Fibroblast of lung (primary cell): ENCODE measurements around the gene TMEM154. TPM values are rescaled to one million over a fixed set of nuclear protein-coding genes. Genes with fewer than 3 reads are reported as not detected.

Source experiments
- DNase-seq, 2 donors: peaks; one replicate each; pipeline versions ENCODE4 v3.0.0 to v3.0.0-alpha.2; 2010; ENCODE audit warnings: low read depth in 2 of 2
- H2AFZ ChIP-seq: 2 replicates; pipeline ENCODE4 v1.5.1; 2012; ENCODE audit warnings: low read length, control low read depth, inconsistent platforms
- H3K27ac ChIP-seq: 2 replicates; pipeline ENCODE4 v1.5.1; 2011; ENCODE audit warnings: low read length, control low read depth; ENCODE audit not compliant: insufficient read depth
- H3K27me3 ChIP-seq: 2 replicates; pipeline ENCODE4 v1.5.1; 2011; ENCODE audit warnings: mild to moderate bottlenecking, low read length; ENCODE audit not compliant: control insufficient read depth, insufficient read depth
- H3K36me3 ChIP-seq: 2 replicates; pipeline ENCODE4 v1.5.1; 2011; ENCODE audit warnings: low read length; ENCODE audit not compliant: control insufficient read depth, insufficient read depth
- H3K4me1 ChIP-seq: 2 replicates; pipeline ENCODE4 v1.5.1; 2011; ENCODE audit warnings: low read length; ENCODE audit not compliant: control insufficient read depth, insufficient read depth; ENCODE audit errors: extremely low read depth
- H3K4me2 ChIP-seq: 2 replicates; pipeline ENCODE4 v1.5.1; 2011; ENCODE audit warnings: low read length, control low read depth; ENCODE audit not compliant: insufficient read depth; ENCODE audit errors: extremely low read depth
- H3K4me3 ChIP-seq, 4 experiments: fragments of 200-600 bp in 1 of 4; sonication (generic) in 1 of 4; replicated peaks in 1 of 4; 2 replicates each; pipeline ENCODE4 v1.5.1; 2011 to 2016; ENCODE audit warnings: low read length in 4 of 4, low read depth in 3 of 4, mild to moderate bottlenecking in 3 of 4, control low read depth in 2 of 4, inconsistent platforms in 1 of 4, mixed read lengths in 1 of 4; ENCODE audit not compliant: insufficient read depth in 1 of 4; ENCODE audit errors: control extremely low read depth in 1 of 4
- H3K79me2 ChIP-seq: 2 replicates; pipeline ENCODE4 v1.5.1; 2012; ENCODE audit warnings: mild to moderate bottlenecking, low read length, inconsistent platforms; ENCODE audit not compliant: control insufficient read depth, insufficient read depth
- H3K9ac ChIP-seq: 2 replicates; pipeline ENCODE4 v1.5.1; 2011; ENCODE audit warnings: mild to moderate bottlenecking, low read length, control low read depth; ENCODE audit not compliant: insufficient read depth
- H3K9me3 ChIP-seq: 2 replicates; pipeline ENCODE4 v1.5.1; 2012; ENCODE audit warnings: low read depth, low read length; ENCODE audit not compliant: control insufficient read depth, insufficient read depth
- H4K20me1 ChIP-seq: 2 replicates; pipeline ENCODE4 v1.5.1; 2011; ENCODE audit warnings: low read length; ENCODE audit not compliant: control insufficient read depth, insufficient read depth; ENCODE audit errors: extremely low read depth
- EZH2 ChIP-seq: IDR thresholded peaks from 2 replicates; pipeline ENCODE4 v1.5.1; 2012; ENCODE audit warnings: low read length, control low read depth, mild to moderate bottlenecking; ENCODE audit errors: missing control alignments
- polyA plus RNA-seq, 2 donors: library from polyadenylated mRNA; depleted of rRNA in 1 of 2; stranded (reverse) in 1 of 2; unstranded in 1 of 2; fragments of >200 nt; gene quantifications; 2 replicates each; pipeline ENCODE4 v1.2.1, GENCODE V29; 2011 to 2012; ENCODE audit warnings: missing spikeins in 1 of 2
- total RNA-seq: library from RNA; depleted of rRNA; stranded (reverse); fragments of >200 nt; gene quantifications from 2 replicates; pipeline ENCODE4 v1.2.1, GENCODE V29; 2014
- TF ChIP-seq, protein P1 (sequence below), 2 donors: IDR thresholded peaks in 1 of 2; conservative IDR thresholded peaks in 1 of 2; 1 replicate in 1 of 2; 2 replicates in 1 of 2; pipeline ENCODE4 v1.5.1; 2011 to 2012; ENCODE audit warnings: low read length in 2 of 2, control low read depth in 1 of 2, inconsistent platforms in 1 of 2, low read depth in 1 of 2, mild to moderate bottlenecking in 1 of 2

The TMEM154 gene
- total and polyA plus RNA-seq, 2 donors (not counting 1 experiment from before 2014, with no cell fraction given): 0.50 to 3.7 TPM

DNA sequence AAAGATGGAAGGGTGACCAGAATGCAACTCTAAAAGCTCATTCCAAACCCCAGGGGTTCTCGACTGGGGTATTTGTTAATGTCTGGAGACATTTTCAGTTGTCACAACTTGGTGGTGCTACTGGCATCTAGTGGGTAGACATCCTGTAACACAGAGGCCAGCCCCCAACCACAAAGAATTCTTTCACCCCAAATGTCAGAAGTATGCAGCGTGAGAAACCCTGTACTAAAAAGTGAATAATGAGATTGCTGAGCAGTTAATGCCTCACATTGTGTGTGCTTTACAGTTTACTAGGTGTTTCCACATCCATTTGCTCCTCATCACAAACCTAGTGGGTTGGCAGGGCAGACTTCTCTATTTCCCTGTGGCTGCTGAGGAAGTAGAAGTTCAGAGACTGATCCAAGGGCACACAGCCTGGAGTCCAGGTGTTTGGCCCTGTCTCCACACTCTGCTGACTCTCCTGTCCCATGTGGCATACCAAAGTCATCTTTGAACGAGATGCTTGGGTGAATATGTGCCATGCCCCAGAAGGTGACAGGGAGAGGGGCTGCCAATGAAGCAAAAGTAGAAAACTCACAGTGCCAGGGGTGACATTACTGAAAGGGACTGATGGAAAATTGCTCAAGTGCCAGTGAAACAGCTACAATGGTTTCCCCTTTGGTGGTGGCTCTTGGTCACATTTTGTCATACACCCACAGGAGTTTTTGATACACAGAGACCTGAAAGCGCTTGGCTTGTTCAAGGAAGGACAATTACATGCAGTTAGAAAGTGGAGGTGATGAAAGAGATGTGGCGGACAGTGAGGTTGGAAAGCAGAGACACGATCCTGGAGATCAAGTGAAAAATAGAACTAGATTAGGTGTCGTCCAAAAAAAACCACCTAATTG, 10.1 kb upstream of the TMEM154 start:
- no peak overlapping the region for H3K27ac ChIP-seq
- no peaks in the 10 kb centered on the region for H3K36me3 ChIP-seq
- H4K20me1 ChIP-seq: no peaks in the 10 kb centered on the region
- no peak overlapping the region for H3K4me3 ChIP-seq
- TF ChIP-seq EZH2: no peak
- TF ChIP-seq, protein P1, sequence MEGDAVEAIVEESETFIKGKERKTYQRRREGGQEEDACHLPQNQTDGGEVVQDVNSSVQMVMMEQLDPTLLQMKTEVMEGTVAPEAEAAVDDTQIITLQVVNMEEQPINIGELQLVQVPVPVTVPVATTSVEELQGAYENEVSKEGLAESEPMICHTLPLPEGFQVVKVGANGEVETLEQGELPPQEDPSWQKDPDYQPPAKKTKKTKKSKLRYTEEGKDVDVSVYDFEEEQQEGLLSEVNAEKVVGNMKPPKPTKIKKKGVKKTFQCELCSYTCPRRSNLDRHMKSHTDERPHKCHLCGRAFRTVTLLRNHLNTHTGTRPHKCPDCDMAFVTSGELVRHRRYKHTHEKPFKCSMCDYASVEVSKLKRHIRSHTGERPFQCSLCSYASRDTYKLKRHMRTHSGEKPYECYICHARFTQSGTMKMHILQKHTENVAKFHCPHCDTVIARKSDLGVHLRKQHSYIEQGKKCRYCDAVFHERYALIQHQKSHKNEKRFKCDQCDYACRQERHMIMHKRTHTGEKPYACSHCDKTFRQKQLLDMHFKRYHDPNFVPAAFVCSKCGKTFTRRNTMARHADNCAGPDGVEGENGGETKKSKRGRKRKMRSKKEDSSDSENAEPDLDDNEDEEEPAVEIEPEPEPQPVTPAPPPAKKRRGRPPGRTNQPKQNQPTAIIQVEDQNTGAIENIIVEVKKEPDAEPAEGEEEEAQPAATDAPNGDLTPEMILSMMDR (conservative IDR thresholded peaks at IDR 0.05 in 1 of 2, IDR thresholded peaks at IDR 0.05 in 1 of 2; ENCODE audit: low read depth in 1 of 2, low read length in 2 of 2): no peak
- peaks cover 7% of the 10 kb centered on the region for H3K27me3 ChIP-seq
- no peak overlapping the region for H2AFZ ChIP-seq
- peak in 1 of 2 donors; percentile 27 for DNase-seq
- no peaks in the 10 kb centered on the region for H3K9me3 ChIP-seq
- H3K4me1 ChIP-seq: no peaks in the 10 kb centered on the region
- H3K9ac ChIP-seq: no peak overlapping the region
- H3K79me2 ChIP-seq: no peaks in the 10 kb centered on the region
- no peak overlapping the region for H3K4me2 ChIP-seq

DNA sequence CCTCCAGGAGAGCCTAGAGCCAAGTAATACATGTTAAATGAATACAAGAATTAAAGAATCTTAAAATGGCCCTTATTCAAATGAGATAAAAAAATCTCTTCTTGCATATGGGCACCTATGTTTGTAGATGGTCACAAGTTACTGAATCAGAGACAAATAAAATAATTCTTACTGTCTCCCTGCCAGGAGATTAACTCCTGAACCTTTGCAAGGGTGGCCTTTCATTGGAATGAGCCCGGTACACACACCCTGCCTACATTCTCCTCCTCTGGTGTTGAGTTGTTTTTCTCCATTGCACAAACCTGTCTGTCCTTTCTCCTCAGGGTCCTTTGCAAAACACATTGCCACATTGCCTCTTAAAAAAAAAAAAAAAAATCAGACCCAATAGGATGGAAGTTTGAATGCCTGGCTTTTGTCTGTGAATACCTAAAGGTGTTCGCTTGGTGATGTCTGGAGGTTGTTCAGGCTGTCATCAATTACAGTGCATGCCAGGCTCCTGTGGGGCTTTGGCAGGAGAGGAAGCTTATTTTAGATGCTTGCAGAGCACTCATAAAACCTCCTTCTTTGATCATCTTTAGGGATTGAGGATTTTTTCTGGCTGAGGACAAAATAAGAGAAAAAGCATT, 8.3 kb upstream of the TMEM154 start:
- H3K4me1 ChIP-seq: no peaks in the 10 kb centered on the region
- H3K4me3 ChIP-seq: no peak overlapping the region
- no peaks in the 10 kb centered on the region for H3K36me3 ChIP-seq
- no peaks in the 10 kb centered on the region for H4K20me1 ChIP-seq
- H3K27me3 ChIP-seq: peaks cover 7% of the 10 kb centered on the region
- H3K27ac ChIP-seq: no peak overlapping the region
- no peaks in the 10 kb centered on the region for H3K9me3 ChIP-seq
- no peak for DNase-seq
- H3K9ac ChIP-seq: no peak overlapping the region
- TF ChIP-seq, protein P1 (conservative IDR thresholded peaks at IDR 0.05 in 1 of 2, IDR thresholded peaks at IDR 0.05 in 1 of 2; ENCODE audit: low read depth in 1 of 2, low read length in 2 of 2): no peak
- TF ChIP-seq EZH2: no peak
- no peak overlapping the region for H2AFZ ChIP-seq
- H3K79me2 ChIP-seq: no peaks in the 10 kb centered on the region
- no peak overlapping the region for H3K4me2 ChIP-seq

DNA sequence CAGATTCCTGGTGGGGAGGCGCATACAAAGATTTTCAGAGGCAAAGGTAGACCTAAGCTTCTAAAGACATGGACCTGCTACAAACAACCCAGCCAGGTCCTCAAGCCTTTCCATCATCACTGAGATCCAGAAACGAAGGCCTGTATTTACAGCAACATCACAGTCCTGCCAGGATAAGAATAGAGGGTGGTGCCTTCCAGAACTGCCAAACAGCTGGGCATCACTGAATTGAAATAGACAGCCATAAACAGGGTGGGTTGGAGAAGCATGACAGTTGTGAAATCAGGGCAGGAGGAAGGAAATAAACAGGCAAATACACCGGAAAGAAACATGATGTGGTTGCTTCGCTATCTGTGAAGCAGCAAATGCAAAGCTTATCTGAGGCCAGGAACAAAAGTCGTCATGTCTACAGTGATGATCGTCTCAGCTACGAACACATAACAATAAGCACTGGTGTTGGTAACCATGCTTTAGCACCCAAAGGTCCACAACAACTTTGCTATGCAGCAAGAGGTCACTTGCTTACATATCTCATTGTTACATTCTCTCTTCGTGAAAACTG, 6.7 kb upstream of the TMEM154 start:
- H3K4me3 ChIP-seq: no peak overlapping the region
- no peaks in the 10 kb centered on the region for H3K36me3 ChIP-seq
- H2AFZ ChIP-seq: no peak overlapping the region
- TF ChIP-seq, protein P1 (conservative IDR thresholded peaks at IDR 0.05 in 1 of 2, IDR thresholded peaks at IDR 0.05 in 1 of 2; ENCODE audit: low read depth in 1 of 2, low read length in 2 of 2): no peak
- TF ChIP-seq EZH2: no peak
- no peak overlapping the region for H3K4me2 ChIP-seq
- H3K4me1 ChIP-seq: no peaks in the 10 kb centered on the region
- no peak overlapping the region for H3K9ac ChIP-seq
- H3K27ac ChIP-seq: no peak overlapping the region
- no peak for DNase-seq
- H4K20me1 ChIP-seq: no peaks in the 10 kb centered on the region
- H3K79me2 ChIP-seq: no peaks in the 10 kb centered on the region
- H3K9me3 ChIP-seq: no peaks in the 10 kb centered on the region
- H3K27me3 ChIP-seq: peaks cover 7% of the 10 kb centered on the region
